NCI-H2227 treated with DMSO at 0.1 percent for 48 hours (cell line): Measurements from ENCODE around the gene DIS3L2.

ENCODE experiments used
- DNase-seq: peaks from one replicate; lab custom pipeline; 2025; lab: John Stamatoyannopoulos, UW

Gene DIS3L2, protein sequence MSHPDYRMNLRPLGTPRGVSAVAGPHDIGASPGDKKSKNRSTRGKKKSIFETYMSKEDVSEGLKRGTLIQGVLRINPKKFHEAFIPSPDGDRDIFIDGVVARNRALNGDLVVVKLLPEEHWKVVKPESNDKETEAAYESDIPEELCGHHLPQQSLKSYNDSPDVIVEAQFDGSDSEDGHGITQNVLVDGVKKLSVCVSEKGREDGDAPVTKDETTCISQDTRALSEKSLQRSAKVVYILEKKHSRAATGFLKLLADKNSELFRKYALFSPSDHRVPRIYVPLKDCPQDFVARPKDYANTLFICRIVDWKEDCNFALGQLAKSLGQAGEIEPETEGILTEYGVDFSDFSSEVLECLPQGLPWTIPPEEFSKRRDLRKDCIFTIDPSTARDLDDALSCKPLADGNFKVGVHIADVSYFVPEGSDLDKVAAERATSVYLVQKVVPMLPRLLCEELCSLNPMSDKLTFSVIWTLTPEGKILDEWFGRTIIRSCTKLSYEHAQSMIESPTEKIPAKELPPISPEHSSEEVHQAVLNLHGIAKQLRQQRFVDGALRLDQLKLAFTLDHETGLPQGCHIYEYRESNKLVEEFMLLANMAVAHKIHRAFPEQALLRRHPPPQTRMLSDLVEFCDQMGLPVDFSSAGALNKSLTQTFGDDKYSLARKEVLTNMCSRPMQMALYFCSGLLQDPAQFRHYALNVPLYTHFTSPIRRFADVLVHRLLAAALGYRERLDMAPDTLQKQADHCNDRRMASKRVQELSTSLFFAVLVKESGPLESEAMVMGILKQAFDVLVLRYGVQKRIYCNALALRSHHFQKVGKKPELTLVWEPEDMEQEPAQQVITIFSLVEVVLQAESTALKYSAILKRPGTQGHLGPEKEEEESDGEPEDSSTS

DNA sequence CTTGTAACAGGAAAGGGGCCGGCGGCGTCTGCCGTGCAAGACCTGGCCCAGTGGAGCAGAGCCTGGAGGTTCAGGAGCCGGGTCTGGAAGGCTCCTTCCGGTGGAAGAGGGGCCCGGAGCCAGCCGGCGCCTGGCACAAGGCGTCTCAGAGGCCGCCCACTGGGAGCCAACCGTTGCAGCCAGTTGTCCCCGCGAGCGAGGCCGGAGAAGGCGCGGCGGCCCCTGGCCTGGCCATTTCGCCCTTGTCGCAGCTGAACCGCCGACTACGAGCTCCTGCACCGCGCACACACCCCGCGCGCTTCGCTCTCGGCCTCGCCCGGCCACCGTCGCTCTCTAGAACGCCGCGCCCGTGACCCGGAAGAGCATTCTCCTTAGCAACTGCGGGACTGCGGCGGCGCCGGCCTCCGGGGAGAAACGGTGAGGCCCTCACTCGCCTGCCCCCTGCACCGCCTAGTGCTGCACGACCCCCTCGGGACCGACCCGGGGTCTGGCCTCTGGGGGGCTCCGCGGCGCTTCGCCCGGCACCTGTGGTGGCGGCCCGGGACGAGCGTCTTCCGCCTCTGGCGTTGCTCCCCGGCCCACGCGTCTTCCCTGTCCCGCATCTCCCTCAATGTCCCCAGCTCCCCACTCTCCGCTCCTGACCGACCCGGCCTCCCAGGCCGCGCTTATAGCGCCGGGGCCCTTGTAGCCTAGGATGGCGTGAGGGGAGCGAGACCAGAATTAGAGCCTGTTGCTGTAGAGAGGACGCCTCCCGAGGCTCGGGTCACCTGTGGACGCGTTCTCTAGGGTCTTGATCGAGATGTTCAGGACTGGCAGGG lies at the start of gene DIS3L2:
DIS3L2 (plus strand) TSS at position 365 of the 818 bp plus-strand sequence. CDS start 53,215 bp downstream, outside the sequence.
- peak; percentile 82 for DNase-seq

GRCh38 chr2:231914077-231914690 lies 47.3 kb upstream of the DIS3L2 start:
- no peak for DNase-seq

GRCh38 chr2:231917280-231918066 lies 44.0 kb upstream of the DIS3L2 start:
- no peak for DNase-seq

DNA sequence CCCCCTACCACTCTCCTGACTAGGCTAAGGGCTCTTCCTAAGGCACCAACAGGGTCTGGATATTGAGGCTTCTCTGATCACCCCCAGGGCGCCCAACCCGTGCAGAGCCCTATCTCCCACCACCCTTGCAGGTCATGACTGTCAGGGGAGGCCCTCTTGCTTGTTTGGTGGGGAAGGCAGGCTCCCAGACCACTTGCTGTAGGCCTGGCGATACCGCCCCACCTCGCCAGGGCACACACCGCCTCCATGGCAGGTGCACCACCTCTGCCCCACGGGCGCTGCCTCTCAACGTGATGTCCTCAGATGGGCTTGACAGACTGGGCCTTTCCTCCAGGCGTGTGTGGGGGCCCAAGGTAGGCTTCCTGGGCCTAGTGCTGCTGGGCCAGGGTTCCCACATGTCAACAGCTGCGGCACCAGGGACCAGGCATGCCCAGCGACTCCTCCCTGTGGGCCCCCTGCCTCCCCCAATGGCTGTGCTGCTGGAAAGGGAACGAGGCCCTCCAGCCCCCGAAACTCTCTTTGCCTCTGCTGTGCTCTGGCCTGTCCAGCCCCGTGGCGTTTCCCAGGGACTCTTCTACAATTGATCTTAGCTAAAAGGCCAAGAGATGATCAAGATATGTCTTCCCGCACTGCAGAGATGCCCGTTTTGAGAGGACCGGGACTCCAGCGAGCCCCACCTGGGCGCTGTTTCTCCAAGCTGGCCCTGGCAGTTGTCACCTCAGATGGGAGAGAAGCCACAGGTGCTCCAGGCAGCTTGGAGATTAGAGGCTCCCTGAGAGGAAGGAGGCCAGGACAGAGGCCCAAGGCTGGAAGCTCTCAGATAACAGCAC lies 42.8 kb upstream of the DIS3L2 start:
- no peak for DNase-seq

DNA sequence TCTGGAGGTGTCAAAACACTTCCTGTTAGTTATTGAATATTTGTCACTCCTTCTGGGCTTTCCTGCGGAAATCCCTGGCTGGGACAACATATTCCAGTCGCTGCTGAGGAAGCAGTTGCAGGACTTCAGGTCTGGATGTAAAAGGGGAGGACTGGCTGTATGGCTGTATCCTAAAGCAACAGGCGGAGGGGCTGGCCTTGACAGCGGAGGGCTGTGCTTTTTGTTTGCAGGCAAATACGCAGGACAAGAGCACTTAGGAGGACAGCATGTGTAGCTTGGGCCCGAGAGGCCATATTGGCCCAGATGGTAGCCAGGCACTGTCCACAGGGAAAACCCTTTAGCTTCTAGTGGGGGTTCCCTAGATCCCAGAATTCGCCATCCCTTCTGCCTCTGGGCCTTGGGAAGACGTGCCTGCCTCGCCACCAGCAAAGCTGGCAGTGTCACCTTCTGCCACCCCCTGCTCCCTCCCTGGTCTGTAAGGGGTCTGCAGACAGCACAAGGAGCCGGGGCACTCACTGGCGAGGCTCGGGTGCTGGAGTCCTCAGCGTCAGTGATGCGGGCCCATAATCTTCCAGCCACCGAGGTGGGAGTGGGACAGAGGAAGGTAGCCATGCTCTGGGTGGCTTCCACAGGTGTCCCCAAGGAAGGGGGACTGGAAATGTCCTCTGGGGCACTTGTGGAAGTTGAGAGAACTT lies 42.0 kb upstream of the DIS3L2 start:
- no peak for DNase-seq

- no peak for DNase-seq
Measured at GRCh38 chr2:231920366-231920765, 41.1 kb upstream of the DIS3L2 start.

- DNase-seq, result no peak
Measured at GRCh38 chr2:231920795-231921194, 40.7 kb upstream of the DIS3L2 start.

DNA sequence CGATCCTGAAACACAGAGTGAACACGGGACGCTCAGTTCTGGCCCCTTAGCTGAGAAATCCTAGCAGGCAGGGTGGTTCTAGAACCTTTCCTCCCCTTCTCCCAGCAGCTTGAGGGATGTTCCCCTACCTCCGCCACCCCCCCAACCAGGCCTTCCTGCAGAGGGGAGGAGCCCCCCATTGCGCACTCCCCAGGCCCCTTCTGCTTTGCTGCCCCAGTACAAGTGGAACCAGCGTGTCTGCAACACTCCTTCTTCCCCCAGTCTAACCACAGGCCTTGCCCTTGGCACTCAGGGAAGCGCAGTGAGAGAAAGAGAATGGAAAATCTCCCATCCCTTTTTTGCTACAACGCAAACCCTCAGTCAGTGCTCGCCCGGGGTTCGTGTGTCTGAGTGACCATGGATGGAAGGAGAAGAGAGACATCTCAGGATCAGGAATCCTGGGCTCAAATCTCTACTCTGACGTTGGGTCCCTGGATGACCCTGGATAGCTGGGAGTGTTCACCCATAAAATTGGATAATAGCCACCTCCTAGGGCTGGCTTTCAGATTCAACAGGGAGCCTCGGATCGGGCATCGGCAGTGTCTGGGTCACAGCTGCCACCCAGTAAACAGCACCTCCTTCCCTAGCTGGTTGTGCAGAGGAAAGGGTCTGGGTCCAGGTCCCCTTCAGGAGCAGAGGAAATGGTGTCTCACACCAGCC lies 39.1 kb upstream of the DIS3L2 start:
- DNase-seq, result no peak

DNA sequence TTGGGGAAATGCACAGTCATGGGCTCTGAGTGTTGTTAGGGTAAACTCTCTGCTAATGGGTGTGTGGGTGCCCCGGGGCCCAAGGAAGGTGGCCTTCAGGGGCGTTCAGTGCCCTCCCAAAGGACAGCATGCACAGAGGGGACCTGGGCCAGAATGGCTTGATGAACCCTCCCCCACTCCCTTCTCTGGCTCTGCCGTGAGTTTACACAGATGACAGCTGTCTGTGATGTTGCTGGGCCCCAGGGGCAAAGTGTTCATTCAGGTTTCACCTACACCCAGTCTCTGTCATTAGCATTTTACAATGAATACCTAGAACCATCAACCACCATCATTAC lies 38.5 kb upstream of the DIS3L2 start:
- DNase-seq, result no peak

DNA sequence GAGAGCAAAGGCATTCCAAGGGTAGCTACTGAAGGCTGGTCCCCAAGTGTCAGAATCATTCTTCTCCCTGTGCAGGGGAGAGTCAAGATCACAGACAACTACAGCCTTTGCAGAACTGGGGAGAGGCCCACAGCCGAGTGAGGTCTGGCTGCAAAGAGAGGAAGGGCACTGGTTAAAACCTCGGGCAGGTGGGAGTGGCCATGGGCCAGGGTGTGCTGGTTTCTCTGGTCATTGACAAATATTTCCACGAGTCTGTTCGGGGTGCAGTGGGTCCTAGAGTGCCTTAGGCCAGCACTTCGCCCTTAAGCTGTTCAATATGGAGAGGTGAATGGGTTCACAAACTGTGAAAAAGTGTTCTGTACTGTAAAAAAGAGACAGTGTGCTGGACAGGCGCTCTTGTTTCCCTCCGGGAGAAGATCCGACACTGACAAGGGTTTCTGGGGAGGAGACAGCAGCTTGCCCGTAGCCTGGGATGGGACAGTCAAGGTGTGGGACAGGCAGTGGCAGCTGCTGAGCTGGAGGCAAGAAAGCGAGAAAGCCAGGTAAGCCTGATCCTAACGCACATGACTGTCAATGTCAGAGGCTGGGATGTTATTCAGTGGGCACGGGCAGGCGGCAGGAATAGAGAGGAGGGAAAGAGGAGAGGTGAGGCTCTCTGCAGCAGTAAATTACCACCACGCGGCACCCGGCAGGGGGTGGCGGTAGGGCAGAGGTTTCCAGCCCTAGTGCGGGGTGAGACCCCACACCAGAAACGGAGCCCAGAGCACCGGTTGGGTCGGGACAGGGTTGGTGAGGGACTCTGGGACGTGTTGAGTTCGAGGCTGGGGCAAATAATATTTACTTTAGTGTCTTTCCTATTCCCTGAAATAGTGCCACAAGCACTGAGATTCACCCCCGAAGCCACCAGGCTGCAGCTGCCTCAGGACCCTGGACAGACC lies 37.3 kb upstream of the DIS3L2 start:
- no peak for DNase-seq

GRCh38 chr2:231924889-231925275 lies 36.6 kb upstream of the DIS3L2 start:
- DNase-seq, result no peak

GRCh38 chr2:231925303-231926179 lies 36.0 kb upstream of the DIS3L2 start:
- DNase-seq, result peak; percentile 57

GRCh38 chr2:231926180-231926741 lies 35.3 kb upstream of the DIS3L2 start, which contains the start of gene NPPC:
TSS of gene NPPC (minus strand) at chr2:231926396. CDS start at chr2:231926249, 147 bp downstream.
- DNase-seq, result peak; percentile 63

- DNase-seq, result no peak
Measured at GRCh38 chr2:231926761-231927565, 34.5 kb upstream of the DIS3L2 start.

GRCh38 chr2:231927566-231927890 lies 34.0 kb upstream of the DIS3L2 start:
- no peak for DNase-seq

- no peak for DNase-seq
Measured at GRCh38 chr2:231928481-231928880, 33.0 kb upstream of the DIS3L2 start.
